HG03280 (cell line): ENCODE results near the gene PNMT.

Source experiments
- ATAC-seq: cut with Tn5 transposase; IDR thresholded peaks from one replicate; pipeline ENCODE4 v1.9.1; 2021; ENCODE audit warnings: mild to moderate bottlenecking, moderate library complexity; ENCODE audit not compliant: unreplicated experiment

Gene PNMT, protein sequence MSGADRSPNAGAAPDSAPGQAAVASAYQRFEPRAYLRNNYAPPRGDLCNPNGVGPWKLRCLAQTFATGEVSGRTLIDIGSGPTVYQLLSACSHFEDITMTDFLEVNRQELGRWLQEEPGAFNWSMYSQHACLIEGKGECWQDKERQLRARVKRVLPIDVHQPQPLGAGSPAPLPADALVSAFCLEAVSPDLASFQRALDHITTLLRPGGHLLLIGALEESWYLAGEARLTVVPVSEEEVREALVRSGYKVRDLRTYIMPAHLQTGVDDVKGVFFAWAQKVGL

DNA sequence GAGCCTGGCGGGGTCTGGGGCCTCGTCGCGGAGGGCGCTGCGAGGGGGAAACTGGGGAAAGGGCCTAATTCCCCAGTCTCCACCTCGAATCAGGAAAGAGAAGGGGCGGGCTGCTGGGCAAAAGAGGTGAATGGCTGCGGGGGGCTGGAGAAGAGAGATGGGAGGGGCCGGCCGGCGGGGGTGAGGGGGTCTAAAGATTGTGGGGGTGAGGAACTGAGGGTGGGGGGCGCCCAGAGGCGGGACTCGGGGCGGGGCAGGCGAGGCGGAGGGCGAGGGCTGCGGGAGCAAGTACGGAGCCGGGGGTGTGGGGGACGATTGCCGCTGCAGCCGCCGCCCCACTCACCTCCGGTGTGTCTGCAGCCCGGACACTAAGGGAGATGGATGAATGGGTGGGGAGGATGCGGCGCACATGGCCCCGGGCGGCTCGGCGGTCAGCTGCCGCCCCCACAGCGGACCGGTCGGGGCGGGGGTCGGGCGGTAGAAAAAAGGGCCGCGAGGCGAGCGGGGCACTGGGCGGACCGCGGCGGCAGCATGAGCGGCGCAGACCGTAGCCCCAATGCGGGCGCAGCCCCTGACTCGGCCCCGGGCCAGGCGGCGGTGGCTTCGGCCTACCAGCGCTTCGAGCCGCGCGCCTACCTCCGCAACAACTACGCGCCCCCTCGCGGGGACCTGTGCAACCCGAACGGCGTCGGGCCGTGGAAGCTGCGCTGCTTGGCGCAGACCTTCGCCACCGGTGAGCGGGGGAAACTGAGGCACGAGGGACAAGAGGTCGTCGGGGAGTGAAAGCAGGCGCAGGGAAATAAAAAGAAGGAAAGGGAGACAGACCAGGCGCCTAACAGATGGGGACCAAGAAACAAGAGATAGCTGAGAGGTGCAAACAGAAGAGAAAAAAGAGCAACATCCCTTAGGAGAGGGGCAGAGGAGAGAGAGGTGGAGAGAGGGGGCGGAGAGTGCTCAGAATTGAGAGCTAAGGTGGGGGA, at the start of gene PNMT:
PNMT (plus strand) TSS at position 509 of the 980 bp plus-strand sequence; CDS start at position 532, 23 bp downstream.
- ATAC-seq: no peak

DNA sequence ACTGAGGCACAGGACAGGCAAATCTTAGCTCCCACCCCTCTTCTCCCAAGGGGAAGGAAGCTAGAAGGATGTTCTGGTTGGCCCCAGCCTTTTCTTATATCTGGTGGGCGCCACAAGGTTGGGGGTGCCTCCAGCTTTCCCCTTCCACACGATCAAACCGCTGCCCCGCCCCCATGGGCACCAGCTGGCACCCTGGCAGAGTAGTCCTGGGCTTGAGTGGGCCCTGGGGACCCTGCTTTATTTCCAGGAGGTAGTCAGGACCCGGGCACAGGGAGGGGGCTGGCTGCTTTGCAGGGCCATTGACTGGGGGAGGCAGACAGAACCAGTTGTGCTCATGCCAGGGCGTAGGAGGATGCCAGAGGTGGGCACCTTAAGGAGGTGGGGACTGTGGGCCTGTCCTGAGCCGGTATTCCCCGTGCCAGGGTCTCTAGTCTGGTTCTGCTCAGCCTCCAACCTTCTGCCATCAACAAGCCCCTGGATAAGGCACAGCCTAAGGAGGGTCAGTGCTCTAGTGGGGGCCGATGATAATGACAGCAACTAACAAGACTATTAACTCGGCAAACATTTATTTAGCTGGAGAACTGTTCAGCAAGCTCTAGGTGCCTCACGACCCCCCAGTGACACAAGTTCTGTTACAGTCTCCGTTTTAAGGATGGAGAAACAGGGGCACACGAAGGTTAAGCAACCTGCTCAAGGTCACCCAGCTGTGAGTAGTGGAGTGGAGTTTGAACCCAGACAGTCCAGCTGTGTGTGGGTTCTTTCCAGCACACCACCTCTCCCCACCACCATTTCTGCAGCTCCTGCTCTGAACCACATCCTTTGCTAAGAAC, 49.1 kb upstream of the PNMT start:
- ATAC-seq: no peak

DNA sequence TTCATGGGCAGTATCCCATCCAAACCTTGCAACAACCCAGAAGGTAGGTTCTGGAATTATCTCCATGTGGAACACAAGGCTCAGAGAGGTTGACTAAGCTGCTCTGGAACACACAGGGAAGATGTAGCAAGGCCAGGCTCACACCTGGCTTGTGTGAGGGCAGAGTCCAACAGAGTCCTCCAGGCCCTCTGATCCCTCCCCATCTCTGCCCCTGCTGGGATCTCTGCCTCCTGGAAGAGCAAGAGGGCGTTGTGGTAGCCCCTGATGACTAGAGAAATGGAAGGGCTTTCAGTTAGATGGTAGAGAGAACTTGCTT, 48.5 kb upstream of the PNMT start:
- ATAC-seq: no peak

GRCh38 chr17:39621523-39622379, 46.5 kb upstream of the PNMT start:
- ATAC-seq: peak; percentile 71

GRCh38 chr17:39622380-39623006, 45.8 kb upstream of the PNMT start:
- peak; percentile 45 for ATAC-seq

- no peak for ATAC-seq
These were observed 44.8 kb upstream of the PNMT start for GRCh38 chr17:39623356-39623950.

DNA sequence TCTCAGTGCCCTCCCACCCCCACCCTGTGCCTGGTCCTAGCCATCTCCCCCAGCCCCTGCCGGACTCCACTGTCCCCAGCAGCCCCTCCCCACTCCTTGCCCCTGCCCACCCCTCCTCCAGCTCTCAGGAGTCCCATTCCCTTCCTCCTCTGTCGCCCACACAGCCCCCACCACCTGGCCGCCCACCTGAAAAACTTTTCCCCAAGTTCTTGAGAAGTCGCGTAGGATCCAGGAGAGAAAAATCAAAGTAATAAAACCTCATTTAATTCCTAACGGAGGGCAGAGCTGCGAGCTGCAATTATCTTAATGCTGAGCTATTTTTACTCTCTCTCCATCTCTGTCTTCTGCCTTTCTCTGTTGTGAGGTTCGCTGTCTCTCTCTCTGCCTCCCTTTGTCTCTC, 43.9 kb upstream of the PNMT start:
- ATAC-seq: no peak

DNA sequence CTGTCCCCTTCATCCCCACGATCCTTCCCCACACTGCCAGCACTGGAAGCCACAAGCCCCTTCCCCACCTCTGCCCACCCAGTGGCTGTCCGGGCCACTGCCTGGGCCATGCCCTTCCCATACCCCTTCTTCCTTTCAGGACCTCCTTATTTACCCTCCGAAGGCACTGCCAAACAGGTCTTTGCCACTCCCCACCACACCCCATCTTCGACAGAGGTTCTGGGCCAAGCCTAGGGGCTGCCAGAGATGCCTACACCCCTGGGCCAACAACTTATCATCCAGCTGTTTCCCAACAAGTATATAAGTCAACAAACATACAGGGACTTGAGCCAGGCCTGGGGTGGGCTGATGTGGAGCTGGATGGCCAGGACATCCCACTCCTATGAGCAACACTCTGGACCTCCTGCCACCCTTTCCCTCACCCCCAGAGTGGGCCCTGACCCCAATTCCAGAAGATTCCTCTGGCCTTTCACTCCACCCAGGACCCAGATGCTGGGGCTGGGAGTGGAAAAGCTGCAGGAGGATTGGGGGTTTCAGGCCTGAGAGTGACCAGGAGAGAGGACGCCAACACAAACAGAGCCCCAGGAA, 43.0 kb upstream of the PNMT start:
- ATAC-seq: no peak

DNA sequence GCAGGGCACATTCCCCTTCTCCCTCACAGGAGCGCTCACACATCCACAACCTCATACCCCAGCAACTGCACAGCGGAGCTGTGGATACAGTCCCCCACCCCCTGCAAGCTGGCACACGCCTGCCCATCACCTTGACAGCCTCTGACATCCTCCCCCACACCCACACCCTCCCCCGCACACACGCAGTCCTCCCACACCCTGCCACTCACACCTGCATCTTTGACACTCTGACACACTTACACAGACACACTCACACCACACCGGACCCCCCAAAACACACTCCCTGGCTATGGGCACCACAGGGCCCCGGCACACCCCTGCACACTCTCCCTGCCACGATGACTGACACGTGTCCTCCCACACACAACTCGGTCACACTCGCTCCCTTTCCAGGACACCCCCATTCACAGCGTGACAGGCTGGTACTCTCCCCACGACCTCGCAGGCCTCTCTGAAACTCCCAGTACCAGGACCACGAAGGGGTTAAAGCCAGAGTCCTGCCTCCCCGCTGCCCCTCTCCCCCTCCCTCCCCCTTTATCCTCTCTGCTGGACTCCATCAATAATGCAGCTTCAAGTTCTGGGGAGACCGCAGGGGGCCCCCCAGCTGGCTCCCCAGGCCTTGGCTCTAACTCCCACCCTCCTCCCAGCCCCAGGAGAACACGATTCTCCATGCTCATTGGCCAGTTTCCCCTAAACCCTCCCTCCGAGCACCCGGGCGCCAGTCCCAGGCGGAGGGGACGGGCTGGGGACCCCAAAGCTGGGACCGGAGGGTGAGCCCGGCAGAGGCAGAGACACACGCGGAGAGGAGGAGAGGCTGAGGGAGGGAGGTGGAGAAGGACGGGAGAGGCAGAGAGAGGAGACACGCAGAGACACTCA, 41.8 kb upstream of the PNMT start, which contains the start of gene PPP1R1B:
PPP1R1B (plus strand) TSS at position 782 of the 876 bp plus-strand sequence. CDS start 441 bp downstream, outside the sequence.
- ATAC-seq: no peak

- ATAC-seq: no peak
These were observed 41.1 kb upstream of the PNMT start for GRCh38 chr17:39627047-39627711.

GRCh38 chr17:39627712-39628516, 40.3 kb upstream of the PNMT start:
- no peak for ATAC-seq

DNA sequence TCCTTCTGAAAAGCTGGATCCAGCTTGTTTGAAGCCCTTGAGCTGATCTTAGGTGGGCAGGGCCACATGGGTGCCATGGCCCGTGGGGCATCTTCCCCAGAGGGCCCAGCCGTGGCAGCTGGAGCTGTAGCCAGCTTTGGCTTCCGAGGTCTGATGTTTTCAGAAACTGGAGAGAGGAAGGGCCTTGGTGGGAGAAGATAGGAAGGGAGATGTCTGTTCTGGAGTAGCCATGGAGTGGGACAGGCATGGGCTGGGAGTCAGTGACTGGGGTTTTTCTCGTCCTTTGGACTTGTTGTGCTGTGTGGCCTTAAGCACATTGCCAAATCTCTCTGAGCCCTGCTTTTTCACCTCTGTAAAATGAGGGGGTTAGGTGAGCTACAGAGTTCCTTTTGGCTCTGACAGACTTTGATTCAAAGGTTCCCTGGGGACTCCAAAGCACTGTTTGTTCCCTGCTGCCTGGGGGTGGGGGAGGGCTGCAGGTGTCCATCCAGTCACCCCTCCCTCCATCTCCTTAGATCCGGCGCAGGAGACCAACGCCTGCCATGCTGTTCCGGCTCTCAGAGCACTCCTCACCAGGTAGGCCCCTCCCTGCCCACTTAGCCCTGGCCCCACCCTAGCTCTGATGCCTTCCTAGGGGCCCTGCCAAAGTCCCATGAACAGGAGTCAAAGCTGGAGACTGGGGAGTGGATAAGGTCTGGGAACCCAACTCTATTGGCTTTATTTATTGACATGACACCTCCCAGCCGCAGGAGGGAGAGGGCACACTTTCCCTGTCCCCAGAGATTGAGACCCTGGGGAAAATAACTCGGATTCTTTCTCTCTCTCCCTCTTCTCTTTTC, 39.4 kb upstream of the PNMT start:
- ATAC-seq: no peak

- no peak for ATAC-seq
These were observed 38.8 kb upstream of the PNMT start for GRCh38 chr17:39629494-39629880.

- ATAC-seq: no peak
These were observed 38.4 kb upstream of the PNMT start for GRCh38 chr17:39629898-39630297.

DNA sequence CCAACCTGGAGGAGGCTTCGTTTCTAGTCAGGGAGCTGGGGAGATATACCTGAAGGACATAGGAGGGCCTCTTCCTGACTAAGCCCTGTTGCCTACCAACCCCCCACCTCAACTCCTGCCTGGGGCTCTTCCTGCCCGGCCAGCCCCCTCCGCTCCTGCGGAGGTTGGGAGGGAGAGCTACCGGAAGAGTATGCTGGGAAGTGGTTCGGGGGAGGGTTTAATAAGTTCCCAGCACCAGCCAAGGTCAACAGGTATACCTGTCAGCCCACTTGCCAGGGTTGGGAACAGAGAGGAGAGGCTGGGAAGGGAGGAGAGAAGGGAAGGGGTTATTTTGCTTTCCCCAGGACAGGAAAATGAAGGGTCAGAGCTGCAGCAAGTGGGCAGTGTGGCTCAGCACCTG, 36.9 kb upstream of the PNMT start:
- ATAC-seq: no peak
